Measurements from ENCODE around the gene BCL2.

BCL2 gene

GRCh38 chr18:63284827-63285733 is 34.5 kb downstream of the BCL2 start:
- DNase-seq = no peak

GRCh38 chr18:63284173-63284799 is 35.3 kb downstream of the BCL2 start:
- no peak for DNase-seq

DNA sequence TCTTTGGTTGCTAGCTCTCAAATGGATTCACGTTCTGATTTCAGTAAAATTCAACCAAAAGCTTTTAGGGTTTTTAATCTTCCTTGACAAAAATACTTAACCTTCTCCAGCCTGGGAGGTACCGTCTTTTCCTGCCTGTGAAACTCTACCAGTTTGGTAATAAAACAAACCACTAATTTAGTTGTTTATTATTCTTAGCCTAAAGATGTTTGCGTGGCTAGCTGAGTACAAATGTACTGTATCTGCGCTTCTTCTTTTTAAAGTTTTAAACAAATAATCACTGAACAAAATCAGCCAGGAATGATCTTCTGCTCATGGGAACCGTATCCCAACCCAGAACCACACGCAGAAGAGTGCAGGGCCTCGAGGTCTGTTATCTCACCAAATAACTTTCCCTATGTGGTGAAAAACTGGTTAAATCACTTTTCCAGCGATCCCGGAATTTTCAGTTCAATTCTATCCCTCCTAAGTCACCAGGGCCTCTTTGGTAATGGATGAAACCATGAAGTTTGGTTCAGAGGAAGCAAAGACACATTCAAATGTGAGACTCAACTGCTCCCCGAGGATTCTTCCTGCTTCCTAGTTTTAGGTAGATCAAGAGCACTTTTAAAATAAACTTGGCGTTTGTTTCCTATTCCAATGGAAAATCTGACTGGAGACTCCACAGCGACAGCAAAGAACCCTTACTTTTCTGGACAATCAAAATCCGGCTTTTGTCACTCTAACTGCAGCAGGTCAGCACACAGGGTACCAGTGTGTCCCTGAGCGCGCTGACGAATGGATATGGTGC is 36.1 kb downstream of the BCL2 start:
- DNase-seq = no peak

GRCh38 chr18:63282793-63283192 is 36.8 kb downstream of the BCL2 start:
- no peak for DNase-seq

- no peak for DNase-seq
Measured at GRCh38 chr18:63273222-63273927, 46.2 kb downstream of the BCL2 start.

- DNase-seq = no peak
Measured at GRCh38 chr18:63272638-63273037, 46.9 kb downstream of the BCL2 start.

- DNase-seq = no peak
Measured at GRCh38 chr18:63271881-63272299, 47.7 kb downstream of the BCL2 start.

- no peak for DNase-seq
Measured at GRCh38 chr18:63271148-63271547, 48.4 kb downstream of the BCL2 start.

DNA sequence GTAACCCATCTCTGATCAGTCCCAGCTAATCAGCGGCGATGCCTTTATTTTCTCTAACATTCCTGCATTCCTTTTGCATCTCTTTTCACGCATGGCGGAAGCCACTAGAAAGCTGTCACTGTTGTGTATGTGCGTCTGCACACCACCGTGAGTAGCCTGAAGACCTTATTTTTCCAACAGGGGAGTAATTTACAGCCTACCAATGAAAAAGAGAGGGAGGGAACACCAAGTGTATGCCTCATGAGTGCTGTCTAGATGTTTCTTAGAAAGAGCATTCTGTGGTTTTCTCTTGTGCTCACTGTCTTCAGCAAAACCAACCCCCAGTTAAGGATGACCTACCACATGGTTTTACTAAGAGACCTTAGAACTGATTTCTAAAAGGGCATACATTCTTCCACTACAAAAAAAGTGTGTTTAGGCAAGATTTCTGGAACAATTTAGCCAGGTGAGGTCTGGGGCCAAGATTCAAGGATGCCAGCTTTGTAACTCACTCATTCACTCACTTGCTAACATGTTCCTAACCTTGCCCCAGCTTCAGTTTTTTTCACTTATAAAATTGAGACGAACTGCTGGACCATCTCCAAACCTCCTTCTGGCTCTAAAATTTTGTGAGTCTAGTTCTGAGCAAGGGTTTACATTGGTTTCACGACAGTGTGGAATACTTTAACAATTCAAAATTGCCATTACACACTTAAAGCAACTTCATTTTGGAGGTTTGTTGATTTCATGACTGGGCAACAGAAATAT is 51.4 kb downstream of the BCL2 start:
- no peak for DNase-seq

DNA sequence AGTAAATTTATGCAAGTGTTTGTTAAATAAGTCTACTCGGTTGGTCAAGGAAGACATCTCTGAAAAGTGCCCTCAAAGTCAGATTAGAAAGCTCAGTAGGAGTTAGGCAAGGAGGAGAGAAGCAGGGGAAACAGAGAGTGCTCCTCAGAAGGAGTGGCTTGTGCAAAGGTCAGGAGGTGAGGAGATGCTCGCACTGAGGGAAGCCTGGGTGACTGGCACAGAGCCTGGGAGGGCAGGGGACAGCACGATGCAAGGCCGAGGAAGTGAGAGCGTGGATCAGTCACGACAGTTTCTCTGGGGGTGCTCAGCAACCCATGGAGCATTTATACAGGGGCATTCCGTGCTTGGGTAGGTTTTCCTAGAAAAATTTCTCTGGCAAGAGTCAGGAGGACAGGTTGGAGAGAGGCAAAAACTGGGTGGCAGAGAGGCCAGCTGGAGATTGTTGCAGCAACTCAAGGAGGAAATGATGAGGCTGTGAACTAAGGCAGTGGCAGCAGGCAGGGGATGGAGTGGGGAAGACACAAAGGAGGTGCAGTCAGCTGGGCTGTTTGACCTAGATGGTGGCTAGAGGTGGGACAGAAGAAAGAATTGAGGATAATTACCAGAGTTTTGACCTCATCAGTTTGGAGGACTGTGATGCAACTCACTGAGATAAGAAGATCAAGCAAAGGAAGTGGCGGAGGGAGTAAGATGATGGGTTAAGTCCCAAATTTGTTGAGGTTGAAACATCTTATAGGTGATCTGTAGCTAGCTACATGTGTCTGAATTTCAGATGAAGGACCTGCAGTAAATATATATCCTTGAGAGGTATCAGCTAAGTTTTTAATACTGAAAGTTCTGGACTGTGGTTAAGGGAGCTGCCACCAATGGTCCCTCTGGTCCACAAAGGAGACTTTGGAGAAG is 52.4 kb downstream of the BCL2 start:
- DNase-seq = no peak

- no peak for DNase-seq
Measured at GRCh38 chr18:63265326-63265725, 54.2 kb downstream of the BCL2 start.

GRCh38 chr18:63264871-63265270 is 54.7 kb downstream of the BCL2 start:
- no peak for DNase-seq

GRCh38 chr18:63263444-63263843 is 56.1 kb downstream of the BCL2 start:
- no peak for DNase-seq

DNA sequence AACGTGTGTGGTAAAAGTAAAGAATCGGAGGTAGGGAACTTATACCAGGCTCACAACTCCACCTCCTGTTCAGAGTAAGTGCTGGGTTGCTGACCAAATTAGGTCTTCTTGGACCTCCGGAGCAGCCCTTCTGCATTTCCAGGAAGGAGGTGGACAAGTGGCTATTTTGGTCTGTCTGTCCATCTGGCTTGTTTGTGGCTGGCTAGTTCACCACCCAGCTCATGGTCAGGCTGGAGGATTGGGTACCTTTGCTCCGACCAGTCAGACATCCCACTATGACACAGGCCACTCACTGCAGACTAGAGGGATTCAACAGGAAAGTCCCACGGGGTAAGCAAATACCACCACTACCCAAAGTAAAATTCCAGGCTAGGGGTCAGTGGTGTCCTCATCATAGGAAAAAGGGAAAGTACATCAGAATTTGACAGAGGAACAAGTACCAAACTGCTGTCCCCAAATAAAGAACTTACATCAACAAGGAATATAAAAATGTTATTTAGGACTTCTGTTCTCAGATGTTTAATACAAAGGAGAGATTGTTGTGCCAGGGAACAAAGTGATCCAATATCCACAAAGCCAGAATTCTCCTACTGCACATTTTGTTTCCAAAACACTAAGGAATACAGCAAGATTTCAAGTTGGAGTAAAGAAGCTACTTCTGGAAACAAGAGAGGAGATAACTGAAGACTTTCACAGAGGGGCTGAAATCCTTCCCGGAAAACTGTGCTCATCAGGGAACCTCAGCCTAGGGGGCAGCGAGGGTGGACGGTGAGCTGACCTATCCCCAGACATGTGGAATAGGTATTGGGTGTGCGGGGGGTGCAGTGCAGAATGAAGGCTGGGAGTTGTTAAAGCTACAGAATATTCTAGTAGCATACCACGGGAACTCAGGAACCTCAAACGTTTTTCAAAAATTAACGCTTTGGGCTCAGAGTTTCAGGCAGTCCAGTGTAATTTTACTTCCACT is 56.9 kb downstream of the BCL2 start:
- no peak for DNase-seq

- DNase-seq = no peak
Measured at GRCh38 chr18:63261029-63261428, 58.5 kb downstream of the BCL2 start.

GRCh38 chr18:63260380-63260754 is 59.2 kb downstream of the BCL2 start:
- DNase-seq = no peak

GRCh38 chr18:63259567-63260379 is 59.8 kb downstream of the BCL2 start:
- DNase-seq = no peak

DNA sequence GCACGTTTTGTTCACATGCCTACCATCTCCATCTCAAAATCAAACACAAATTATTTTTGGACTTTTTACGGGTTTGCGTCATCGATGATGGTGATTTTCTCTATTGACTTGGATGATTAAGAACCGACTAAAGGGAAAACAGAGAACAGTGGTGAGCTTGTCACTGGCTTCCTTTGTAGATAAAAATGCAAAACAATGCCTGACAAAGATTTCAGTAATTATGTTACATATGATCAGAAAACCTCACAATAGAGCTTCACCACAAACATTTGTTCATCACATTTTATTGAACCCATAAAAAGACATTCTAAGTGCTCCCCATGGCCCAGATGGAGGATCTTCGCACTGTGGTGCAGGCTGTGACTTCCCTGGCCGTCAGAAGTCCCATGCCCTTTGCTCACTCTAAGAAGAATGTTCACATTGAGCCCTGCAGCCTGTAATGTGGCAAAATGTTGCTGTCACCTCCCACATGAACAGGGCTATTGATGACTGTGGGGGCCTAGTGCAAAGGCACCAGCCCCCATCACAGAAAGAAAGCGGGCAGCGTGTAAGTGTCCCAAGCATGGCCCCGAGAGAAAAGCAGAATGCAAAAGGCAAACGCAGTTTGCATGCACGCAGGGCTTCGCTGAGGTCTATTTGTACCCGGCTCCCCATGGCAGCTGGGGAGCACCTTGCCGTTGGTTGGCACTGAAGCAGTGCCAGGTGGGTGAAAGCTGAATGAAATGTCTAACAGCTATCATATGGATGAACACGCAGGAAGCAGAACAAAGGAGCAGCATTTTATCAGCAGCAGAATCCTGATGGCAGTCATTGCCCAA is 60.6 kb downstream of the BCL2 start:
- no peak for DNase-seq
